Endothelial cell of umbilical vein (primary cell): ENCODE measurements around the gene LGALS7.

Source experiments
- CTCF ChIP-seq, 2 donors: IDR thresholded peaks; 1 replicate in 1 of 2; 2 replicates in 1 of 2; pipeline ENCODE4 v1.5.1; 2011; ENCODE audit warnings: low read length in 2 of 2, mild to moderate bottlenecking in 2 of 2, moderate library complexity in 2 of 2, control low read depth in 1 of 2, inconsistent platforms in 1 of 2, low read depth in 1 of 2; ENCODE audit not compliant: insufficient read depth in 1 of 2; ENCODE audit errors: extremely low read depth in 1 of 2
- EZH2 ChIP-seq: IDR thresholded peaks from 2 replicates; pipeline ENCODE4 v1.6.1; 2012; ENCODE audit warnings: borderline replicate concordance, low read depth, mild to moderate bottlenecking, moderate library complexity, low read length, inconsistent platforms; ENCODE audit not compliant: severe bottlenecking
- JUN ChIP-seq: IDR thresholded peaks from 2 replicates; pipeline ENCODE4 v1.6.1; 2011; ENCODE audit warnings: borderline replicate concordance, low read depth; ENCODE audit not compliant: insufficient read length, insufficient read depth
- MYC ChIP-seq: IDR thresholded peaks from one replicate; pipeline ENCODE4 v1.6.1; 2011; ENCODE audit warnings: mild to moderate bottlenecking, low read depth, low read length
- POLR2A ChIP-seq: IDR thresholded peaks from 2 replicates; pipeline ENCODE4 v1.6.1; 2012; ENCODE audit warnings: low read depth, mild to moderate bottlenecking, control low read depth, low read length

GRCh38 chr19:38795549-38795948, 22.2 kb upstream of the LGALS7 start:
- TF ChIP-seq CTCF (IDR thresholded peaks at IDR 0.05; ENCODE audit: extremely low read depth in 1 of 2, insufficient read depth in 1 of 2, low read depth in 1 of 2, low read length in 2 of 2) (no peak), POLR2A (no peak), EZH2 (no peak), MYC (no peak), JUN (no peak)
